Naive thymus-derived CD8-positive, alpha-beta T cell (primary cell): ENCODE data around the gene PPP2R5C. TPM values are rescaled to one million over a fixed set of nuclear protein-coding genes. Genes with fewer than 3 reads are reported as not detected.

Experiments
- ATAC-seq, 2 donors: fragments of 150-1000 bp; cut with Tn5 transposase in 1 of 2; sonication (Bioruptor Pico), chemical (Tn5 transposase) in 1 of 2; 1 replicate in 1 of 2; 2 replicates in 1 of 2; pipeline ENCODE4 v1.10.0; 2021; ENCODE audit warnings: mild to moderate bottlenecking in 2 of 2, moderate library complexity in 2 of 2
- POLR2A ChIA-PET: fragments of 350-600 bp; sonication (Branson Sonifier 250); formaldehyde crosslinking; loops from one replicate; lab custom pipeline; 2021; ENCODE audit warnings: antibody characterized with exemption; lab: Charles Lee
- DNase-seq, 10 donors: peaks; one replicate each; pipeline versions ENCODE4 v3.0.0 to v3.0.0-alpha.2; 2020 to 2022
- H3K27ac Mint-ChIP-seq, 10 donors: one replicate each; pipeline ENCODE4 v1.8.0; 2020 to 2022; ENCODE audit warnings: mild to moderate bottlenecking in 10 of 10, mixed read lengths in 10 of 10, moderate library complexity in 4 of 10, inconsistent platforms in 1 of 10
- H3K27me3 Mint-ChIP-seq, 5 donors: one replicate each; pipeline ENCODE4 v1.8.0; 2021 to 2022; ENCODE audit warnings: mixed read lengths in 5 of 5
- H3K36me3 Mint-ChIP-seq, 3 donors: one replicate each; pipeline ENCODE4 v1.8.0; 2020 to 2022; ENCODE audit warnings: mixed read lengths in 3 of 3, mild to moderate bottlenecking in 2 of 3, inconsistent platforms in 1 of 3
- H3K4me1 Mint-ChIP-seq, 4 donors: one replicate each; pipeline ENCODE4 v1.8.0; 2021 to 2022; ENCODE audit warnings: mixed read lengths in 4 of 4
- H3K4me3 Mint-ChIP-seq, 10 donors: one replicate each; pipeline ENCODE4 v1.8.0; 2020 to 2022; ENCODE audit warnings: mild to moderate bottlenecking in 10 of 10, mixed read lengths in 10 of 10, moderate library complexity in 6 of 10, inconsistent platforms in 1 of 10
- H3K9me3 Mint-ChIP-seq, 9 donors: one replicate each; pipeline ENCODE4 v1.8.0; 2020 to 2022; ENCODE audit warnings: mixed read lengths in 9 of 9, mild to moderate bottlenecking in 3 of 9, inconsistent platforms in 1 of 9, moderate library complexity in 1 of 9
- polyA plus RNA-seq, 3 donors: library from polyadenylated mRNA; unstranded; fragments of 300-500 nt; fragmentation: Illumina TruSeq; gene quantifications; one replicate each; pipeline ENCODE4 v1.2.3, GENCODE V29; 2021
- total RNA-seq, 8 experiments: library from RNA in 2 of 8; stranded (reverse) in 2 of 8; gene quantifications; one replicate each; pipeline ENCODE4 v1.2.3 and lab custom pipeline; 2021 to 2026

Gene PPP2R5C
- total and polyA plus RNA-seq, 5 experiments from 2014 or later, result 143 to 418 (median 237) TPM

DNA sequence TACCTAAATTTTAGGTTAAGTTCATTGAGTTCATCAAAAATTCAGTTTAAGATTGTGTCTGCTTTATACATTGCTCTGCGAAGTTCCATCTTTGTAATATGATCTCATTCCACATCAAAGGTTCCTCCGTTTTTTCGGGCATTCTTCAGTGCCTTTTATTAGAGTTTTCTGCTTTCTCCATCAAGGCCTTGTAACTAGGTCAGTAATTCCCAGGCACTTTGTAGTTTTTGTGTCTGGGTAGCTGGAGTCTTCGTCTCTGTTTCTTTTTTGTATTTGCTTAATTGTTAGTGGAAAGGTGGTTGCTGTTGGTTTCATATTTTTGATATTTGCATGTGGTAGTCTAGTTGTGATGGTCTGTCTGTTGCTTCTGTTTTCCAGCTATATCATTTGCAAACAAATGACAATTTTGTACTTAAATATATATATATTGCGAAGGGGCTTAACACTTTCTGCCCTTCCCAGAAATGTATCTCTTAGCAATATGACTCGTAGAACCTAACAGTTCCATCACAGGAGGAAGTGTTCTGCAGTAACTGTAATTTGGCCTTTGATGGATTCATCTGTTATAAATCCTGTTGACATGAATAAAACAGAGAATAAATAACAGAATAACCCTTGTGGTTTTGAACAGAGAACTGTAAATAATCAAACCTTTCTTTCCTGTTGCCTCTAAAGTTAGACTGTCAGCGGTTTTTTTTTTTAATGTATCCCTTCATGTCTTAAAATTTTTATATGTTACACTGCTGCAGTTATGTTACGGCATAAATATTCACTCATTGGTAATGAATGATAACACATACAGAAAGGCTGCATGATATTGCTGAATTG is 114.4 kb downstream of the PPP2R5C start:
- H3K4me1 Mint-ChIP-seq, result peaks cover 44 to 92% (median 83%) of the 10 kb centered on the region in 4 donors
- peak overlapping the region; percentile 61 to 83 (median 72) for H3K4me3 Mint-ChIP-seq
- H3K27ac Mint-ChIP-seq, result peak overlapping the region; percentile 71 to 96 (median 94)
- no peak for DNase-seq
- peaks cover 7 to 44% (median 7%) of the 10 kb centered on the region in 3 donors for H3K36me3 Mint-ChIP-seq
- H3K27me3 Mint-ChIP-seq, result no peaks in the 10 kb centered on the region
- peaks cover 0 to 7% (median 0%) of the 10 kb centered on the region in 9 donors for H3K9me3 Mint-ChIP-seq
- POLR2A ChIA-PET, result interaction anchor here (1.1 to 1.7 kb wide), 2 partner anchors 32 to 55 kb away, joined by 4 to 5 read pairs; no protein-coding TSS in a partner anchor
- peak; percentile 22 to 28 for ATAC-seq

DNA sequence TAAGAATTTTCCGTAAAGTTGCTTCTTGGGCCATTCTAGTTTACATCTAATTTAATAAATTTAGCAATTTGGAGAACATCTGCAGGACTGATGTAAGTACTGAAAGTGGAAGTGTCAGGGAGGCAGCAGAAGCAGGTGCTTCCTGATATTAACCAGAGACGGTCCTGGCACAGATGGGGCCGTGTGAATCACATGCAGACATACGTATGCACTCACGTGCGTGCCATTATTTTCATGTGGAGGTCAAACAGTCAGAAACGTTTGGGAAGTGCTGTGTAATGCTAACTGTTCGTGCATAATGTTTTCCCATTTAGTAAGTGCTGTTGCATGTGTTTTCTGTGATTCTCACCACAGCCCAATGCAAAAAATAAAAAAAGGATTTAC is 115.0 kb downstream of the PPP2R5C start:
- Mint-ChIP-seq H3K27me3 (no peaks in the 10 kb centered on the region), H3K4me3 (peak overlapping the region; percentile 61 to 83 (median 72)), H3K27ac (peak overlapping the region; percentile 71 to 96 (median 94)), H3K4me1 (peaks cover 44 to 92% (median 80%) of the 10 kb centered on the region in 4 donors), H3K9me3 (peaks cover 0 to 7% (median 0%) of the 10 kb centered on the region in 9 donors), H3K36me3 (peaks cover 6 to 48% (median 7%) of the 10 kb centered on the region in 3 donors)
- POLR2A ChIA-PET, result interaction anchor here (0.7 to 0.9 kb wide), 3 partner anchors 60 to 130 kb away, joined by 4 to 8 read pairs (median 6); no protein-coding TSS in a partner anchor
- ATAC-seq (peak; percentile 88 to 97), DNase-seq (peak; percentile 37 to 80 (median 62))

DNA sequence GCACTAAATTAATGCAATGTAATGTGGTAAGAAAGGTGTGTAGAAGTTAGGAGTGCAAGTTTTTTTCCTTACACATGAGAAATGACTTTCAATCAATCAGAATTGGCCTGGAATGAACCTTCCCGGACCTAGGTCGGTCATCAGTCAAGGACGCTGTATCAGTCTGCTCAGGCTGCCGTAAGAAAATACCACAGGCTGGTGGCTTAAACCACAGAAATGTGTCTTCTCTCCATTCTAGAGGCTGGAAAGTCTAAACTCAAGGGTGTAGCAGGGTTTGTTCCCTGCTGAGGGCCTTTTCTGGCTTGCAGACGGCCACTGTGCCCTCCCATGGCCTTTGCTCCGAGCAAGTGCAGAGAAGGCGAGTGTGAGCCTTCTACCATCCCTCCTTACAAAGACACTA is 116.3 kb downstream of the PPP2R5C start:
- POLR2A ChIA-PET, result interaction anchor here (0.9 kb wide), 1 partner anchor 61 kb away, joined by 6 read pairs; no protein-coding TSS in a partner anchor
- H3K27ac Mint-ChIP-seq, result peak overlapping the region; percentile 55 to 94 (median 84)
- no peaks in the 10 kb centered on the region for H3K27me3 Mint-ChIP-seq
- peaks cover 40 to 84% (median 74%) of the 10 kb centered on the region in 4 donors for H3K4me1 Mint-ChIP-seq
- peaks cover 5 to 53% (median 7%) of the 10 kb centered on the region in 3 donors for H3K36me3 Mint-ChIP-seq
- H3K4me3 Mint-ChIP-seq, result peak overlapping the region in 9 of 10 donors; percentile 24 to 70 (median 45)
- ATAC-seq, result no peak
- no peak for DNase-seq
- H3K9me3 Mint-ChIP-seq, result peaks cover 0 to 6% (median 0%) of the 10 kb centered on the region in 9 donors

GRCh38 chr14:101878211-101878821 is 116.8 kb downstream of the PPP2R5C start:
- no peak for DNase-seq
- H3K36me3 Mint-ChIP-seq, result peaks cover 0 to 54% (median 7%) of the 10 kb centered on the region in 3 donors
- peaks cover 37 to 80% (median 69%) of the 10 kb centered on the region in 4 donors for H3K4me1 Mint-ChIP-seq
- H3K27me3 Mint-ChIP-seq, result no peaks in the 10 kb centered on the region
- ATAC-seq, result no peak
- peak overlapping the region in 6 of 10 donors; percentile 33 to 70 (median 54) for H3K4me3 Mint-ChIP-seq
- POLR2A ChIA-PET, result interaction anchor here (0.5 kb wide), 1 partner anchor 35 kb away, joined by 3 read pairs; no protein-coding TSS in a partner anchor
- peak overlapping the region; percentile 55 to 94 (median 84) for H3K27ac Mint-ChIP-seq
- peaks cover 0 to under 1% (median 0%) of the 10 kb centered on the region in 9 donors for H3K9me3 Mint-ChIP-seq

DNA sequence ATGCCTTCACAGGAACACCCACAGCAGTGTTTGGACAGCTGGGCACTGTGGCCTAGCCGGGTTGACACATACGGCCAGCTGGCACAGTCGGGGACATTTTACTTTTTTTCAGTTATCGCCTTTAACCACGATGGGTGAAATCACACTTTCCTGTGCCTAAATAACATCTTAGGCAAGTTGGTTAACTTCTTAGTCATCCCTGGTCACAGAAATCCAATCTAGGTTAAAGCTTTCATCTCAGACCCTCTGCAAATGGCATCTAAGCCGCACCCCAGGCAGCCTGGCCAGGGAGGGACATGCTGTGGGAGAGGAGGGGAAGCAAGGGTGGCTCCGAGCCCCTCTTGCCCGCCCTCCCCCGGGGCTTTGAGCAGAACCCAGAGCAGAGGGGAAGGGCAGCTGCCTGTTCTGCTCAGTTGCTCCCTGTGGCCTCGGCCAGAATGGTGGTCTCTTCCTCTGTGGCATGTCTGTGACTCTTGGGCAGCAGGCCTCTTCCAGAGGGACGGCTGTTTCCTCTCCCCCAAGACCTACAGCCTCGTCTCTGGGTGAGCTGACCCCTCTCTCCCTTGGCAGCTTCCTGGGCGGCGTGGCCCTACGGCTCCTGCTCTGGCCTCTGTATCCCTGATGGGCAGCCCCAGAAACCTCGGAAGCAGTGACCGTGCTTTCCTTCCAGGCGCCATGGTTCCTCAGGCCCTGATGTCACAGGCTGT is 117.5 kb downstream of the PPP2R5C start:
- Mint-ChIP-seq H3K9me3 (no peaks in the 10 kb centered on the region), H3K4me3 (peak overlapping the region in 2 of 10 donors; percentile 26 to 47), H3K27ac (peak overlapping the region in 9 of 10 donors; percentile 61 to 94 (median 77)), H3K4me1 (peaks cover 34 to 76% (median 63%) of the 10 kb centered on the region in 4 donors), H3K36me3 (peaks cover 0 to 54% (median 6%) of the 10 kb centered on the region in 3 donors), H3K27me3 (no peaks in the 10 kb centered on the region)
- POLR2A ChIA-PET, result interaction anchor here (0.5 to 0.6 kb wide), 2 partner anchors 17 to 35 kb away, joined by 3 read pairs; no protein-coding TSS in a partner anchor
- ATAC-seq, result no peak
- DNase-seq, result peak in 1 of 10 donors; percentile 24

DNA sequence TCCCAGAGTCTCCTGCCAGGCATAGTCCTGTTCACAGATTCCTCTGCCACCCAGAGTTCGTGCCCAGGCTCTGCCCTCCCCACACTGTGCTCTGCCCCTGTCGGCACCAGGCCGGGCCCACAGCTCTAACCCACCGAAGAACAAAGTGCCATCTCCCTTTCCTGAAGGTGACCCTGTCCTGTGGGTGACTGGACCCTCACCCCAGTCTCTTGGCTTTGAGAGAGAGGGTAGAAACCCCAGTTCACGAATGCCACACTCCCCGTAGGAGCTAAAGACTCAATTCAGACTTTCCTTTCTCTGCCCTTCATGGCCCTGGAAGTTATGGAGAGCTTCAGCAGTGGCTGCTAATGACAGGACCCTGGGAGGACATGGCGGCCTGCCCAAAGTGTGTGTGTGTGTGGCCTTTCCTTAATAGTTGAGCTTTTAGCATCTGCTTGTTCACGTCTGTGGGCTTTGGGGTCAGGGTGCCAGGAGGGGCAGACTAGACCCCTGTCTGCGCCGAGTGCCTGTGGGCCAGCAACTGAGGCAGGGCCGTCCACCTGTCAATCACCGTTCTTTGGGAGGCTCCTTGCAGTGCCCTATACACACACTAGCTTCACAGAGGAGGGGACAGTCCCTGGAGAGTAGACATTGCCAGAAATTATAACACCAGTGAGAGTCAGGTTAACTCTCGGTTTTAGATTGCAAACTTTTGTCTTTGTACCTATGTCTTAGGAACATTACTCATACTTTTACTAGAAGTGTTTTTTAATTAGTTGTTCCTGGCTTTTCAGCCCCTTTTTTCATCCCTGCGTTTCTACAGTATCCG is 118.2 kb downstream of the PPP2R5C start:
- Mint-ChIP-seq H3K4me3 (peak overlapping the region in 1 of 10 donors; percentile 40), H3K9me3 (no peaks in the 10 kb centered on the region), H3K36me3 (peaks cover 0 to 59% (median 10%) of the 10 kb centered on the region in 3 donors), H3K27ac (peak overlapping the region; percentile 37 to 94 (median 77)), H3K27me3 (no peaks in the 10 kb centered on the region), H3K4me1 (peaks cover 32 to 71% (median 59%) of the 10 kb centered on the region in 4 donors)
- POLR2A ChIA-PET, result interaction anchor here (0.6 kb wide), 1 partner anchor 18 kb away, joined by 3 read pairs; no protein-coding TSS in a partner anchor
- ATAC-seq (no peak), DNase-seq (no peak)

DNA sequence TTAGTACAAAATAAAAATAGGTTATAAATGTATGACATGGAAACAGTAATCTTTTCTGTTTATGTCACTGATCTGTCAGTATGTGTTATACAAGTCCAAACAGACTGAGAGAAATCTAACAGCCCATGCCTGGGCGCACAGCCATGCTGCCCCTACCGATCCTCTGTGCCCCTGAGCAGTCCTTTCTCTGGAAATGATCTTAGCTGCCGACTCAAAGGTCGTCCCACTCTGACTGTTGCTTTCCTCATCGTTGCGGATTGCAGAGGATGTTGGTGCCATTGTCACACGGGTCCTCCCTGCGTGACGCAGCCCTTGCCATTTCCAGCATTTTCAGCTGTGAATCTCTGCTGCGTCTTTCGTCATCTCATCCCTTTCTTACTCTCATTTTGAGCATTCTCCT is 119.9 kb downstream of the PPP2R5C start:
- ATAC-seq (no peak), DNase-seq (no peak)
- Mint-ChIP-seq H3K4me1 (peaks cover 22 to 56% (median 42%) of the 10 kb centered on the region in 4 donors), H3K27me3 (no peaks in the 10 kb centered on the region), H3K36me3 (peaks cover 0 to 74% (median 25%) of the 10 kb centered on the region in 3 donors), H3K9me3 (no peaks in the 10 kb centered on the region), H3K4me3 (no peak overlapping the region), H3K27ac (peak overlapping the region in 8 of 10 donors; percentile 0 to 78 (median 35))
- POLR2A ChIA-PET, result no interaction called here

DNA sequence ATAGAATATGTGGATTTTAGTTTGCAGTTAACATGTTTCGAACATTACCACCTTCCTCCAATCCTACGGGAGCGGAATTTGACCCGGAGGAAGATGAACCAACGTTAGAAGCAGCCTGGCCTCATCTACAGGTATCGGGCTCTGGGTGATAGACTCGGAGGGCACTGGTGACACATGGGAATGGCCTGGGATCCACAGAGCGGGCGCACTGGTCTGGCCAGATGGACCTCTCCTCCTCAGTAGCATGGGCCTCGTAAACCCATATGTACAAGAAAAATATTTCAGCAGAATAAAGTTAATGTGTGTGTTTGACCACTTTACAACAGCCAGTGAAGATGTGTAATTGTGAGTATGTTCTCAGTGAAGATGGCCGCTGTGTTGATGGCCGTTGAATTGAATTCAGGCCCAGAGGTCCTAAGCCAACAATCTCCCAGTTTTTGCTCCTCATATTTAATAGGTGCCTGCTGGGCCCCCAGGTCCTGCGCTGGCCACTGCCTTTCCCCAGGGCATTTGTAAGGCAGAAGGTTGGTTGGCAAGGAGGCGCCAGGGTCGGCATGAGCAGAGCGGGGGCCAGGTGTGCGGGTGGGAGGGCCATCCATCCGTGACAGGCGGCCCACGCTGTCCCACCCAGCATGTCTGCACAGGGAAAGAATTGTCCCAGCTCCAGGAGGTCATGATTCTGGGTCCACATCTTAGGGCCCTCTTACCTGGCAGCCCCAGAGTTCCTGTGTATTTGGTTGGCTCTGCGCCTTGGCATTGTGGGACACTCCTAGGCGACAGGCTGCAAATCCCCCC is 120.8 kb downstream of the PPP2R5C start:
- H3K4me3 Mint-ChIP-seq, result no peak overlapping the region
- peaks cover 0 to 82% (median 26%) of the 10 kb centered on the region in 3 donors for H3K36me3 Mint-ChIP-seq
- H3K4me1 Mint-ChIP-seq, result peaks cover 20 to 48% (median 36%) of the 10 kb centered on the region in 4 donors
- POLR2A ChIA-PET, result no interaction called here
- DNase-seq, result no peak
- no peak for ATAC-seq
- no peaks in the 10 kb centered on the region for H3K27me3 Mint-ChIP-seq
- no peaks in the 10 kb centered on the region for H3K9me3 Mint-ChIP-seq
- peak overlapping the region in 5 of 10 donors; percentile 10 to 83 (median 29) for H3K27ac Mint-ChIP-seq

GRCh38 chr14:101884089-101884933 is 122.8 kb downstream of the PPP2R5C start:
- peaks cover 11 to 29% (median 20%) of the 10 kb centered on the region in 4 donors for H3K4me1 Mint-ChIP-seq
- peak overlapping the region in 3 of 10 donors; percentile 65 to 79 (median 66) for H3K27ac Mint-ChIP-seq
- no peak for DNase-seq
- H3K9me3 Mint-ChIP-seq, result no peaks in the 10 kb centered on the region
- no peaks in the 10 kb centered on the region for H3K27me3 Mint-ChIP-seq
- no peak for ATAC-seq
- POLR2A ChIA-PET, result no interaction called here
- peaks cover 0 to 90% (median 26%) of the 10 kb centered on the region in 3 donors for H3K36me3 Mint-ChIP-seq
- H3K4me3 Mint-ChIP-seq, result no peak overlapping the region
